MM.1S (cell line): ENCODE measurements around the gene SUPT3H.

Source experiments
- DNase-seq: peaks from one replicate; pipeline ENCODE4 v3.0.0-alpha.2; 2015
- H2AFZ ChIP-seq: fragments of 300-600 bp; sonication (generic); 2 replicates; pipeline ENCODE4 v1.6.0; 2016; ENCODE audit warnings: antibody characterized with exemption, low read length
- H3F3A ChIP-seq: fragments of 300-600 bp; sonication (generic); 2 replicates; pipeline ENCODE4 v1.6.1; 2016; ENCODE audit warnings: mild to moderate bottlenecking, antibody characterized with exemption, low read length, moderate library complexity, mixed read lengths; ENCODE audit not compliant: insufficient read depth
- H3K27ac ChIP-seq: fragments of 300-600 bp; sonication (generic); 2 replicates; pipeline ENCODE4 v1.5.1; 2016; ENCODE audit warnings: mild to moderate bottlenecking, low read length
- H3K27me3 ChIP-seq: fragments of 300-600 bp; sonication (generic); replicated peaks from 2 replicates; pipeline ENCODE4 v1.6.0; 2016; ENCODE audit warnings: low read length; ENCODE audit not compliant: insufficient read depth
- H3K36me3 ChIP-seq: fragments of 300-600 bp; sonication (generic); replicated peaks from 2 replicates; pipeline ENCODE4 v1.6.1; 2016; ENCODE audit warnings: mild to moderate bottlenecking, low read length, mixed read lengths; ENCODE audit not compliant: insufficient read depth
- H3K4me1 ChIP-seq: fragments of 300-600 bp; sonication (generic); 2 replicates; pipeline ENCODE4 v1.6.1; 2016; ENCODE audit warnings: low read length, mixed read lengths
- H3K4me2 ChIP-seq: fragments of 300-600 bp; sonication (generic); 2 replicates; pipeline ENCODE4 v1.6.0; 2016; ENCODE audit warnings: low read depth, low read length
- H3K4me3 ChIP-seq: fragments of 300-600 bp; sonication (generic); 2 replicates; pipeline ENCODE4 v1.5.1; 2016; ENCODE audit warnings: low read length, mixed read lengths
- H3K79me2 ChIP-seq: fragments of 300-600 bp; sonication (generic); 2 replicates; pipeline ENCODE4 v1.6.1; 2016; ENCODE audit warnings: mixed run types, low read length, mixed read lengths
- H3K9ac ChIP-seq: fragments of 300-600 bp; sonication (generic); 2 replicates; pipeline ENCODE4 v1.6.1; 2016; ENCODE audit warnings: low read length, mixed read lengths
- H3K9me2 ChIP-seq: fragments of 300-600 bp; sonication (generic); replicated peaks from 2 replicates; pipeline ENCODE4 v1.6.1; 2016; ENCODE audit warnings: mild to moderate bottlenecking, low read length, mixed read lengths; ENCODE audit not compliant: insufficient read depth
- H3K9me3 ChIP-seq: fragments of 300-600 bp; sonication (generic); replicated peaks from 2 replicates; pipeline ENCODE4 v1.6.1; 2016; ENCODE audit warnings: mild to moderate bottlenecking, low read length, mixed read lengths; ENCODE audit not compliant: insufficient read depth
- H4K20me1 ChIP-seq: fragments of 300-600 bp; sonication (generic); 2 replicates; pipeline ENCODE4 v1.6.1; 2016; ENCODE audit warnings: mild to moderate bottlenecking, low read length, moderate library complexity, mixed read lengths; ENCODE audit not compliant: insufficient read depth
- EZH2 ChIP-seq: fragments of 300-600 bp; sonication (generic); optimal IDR thresholded peaks from 2 replicates; pipeline ENCODE3; 2017; ENCODE audit warnings: low read depth, mild to moderate bottlenecking, antibody characterized with exemption, low read length, mixed read lengths
- EZH2phosphoT487 ChIP-seq: fragments of 300-600 bp; sonication (generic); IDR thresholded peaks from 2 replicates; pipeline ENCODE4 v1.6.1; 2018; ENCODE audit warnings: antibody characterized with exemption, low read length
- TF ChIP-seq, protein P1 (sequence below): fragments of 300-600 bp; sonication (generic); IDR thresholded peaks from 2 replicates; pipeline ENCODE4 v1.5.1; 2016; ENCODE audit warnings: antibody characterized with exemption, low read length, mixed read lengths

The SUPT3H gene

DNA sequence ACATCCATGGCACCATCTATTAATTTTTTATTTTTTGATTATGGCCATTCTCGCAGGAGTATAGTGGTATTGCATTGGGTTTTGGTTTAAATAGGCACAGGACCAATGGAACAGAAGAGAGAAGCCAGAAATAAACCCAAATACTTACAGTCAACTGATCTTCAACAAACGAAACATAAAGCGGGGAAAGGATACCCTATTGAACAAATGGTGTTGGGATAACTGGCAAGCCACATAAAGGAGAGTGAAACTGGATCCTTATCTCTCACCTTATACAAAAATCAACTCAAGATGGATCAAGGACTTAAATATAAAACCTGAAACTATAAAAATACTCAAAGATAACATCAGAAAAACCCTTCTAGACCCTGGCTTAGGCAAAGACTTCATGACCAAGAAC, 74.9 kb downstream of the SUPT3H start:
- H3K27me3 ChIP-seq = no peaks in the 10 kb centered on the region

DNA sequence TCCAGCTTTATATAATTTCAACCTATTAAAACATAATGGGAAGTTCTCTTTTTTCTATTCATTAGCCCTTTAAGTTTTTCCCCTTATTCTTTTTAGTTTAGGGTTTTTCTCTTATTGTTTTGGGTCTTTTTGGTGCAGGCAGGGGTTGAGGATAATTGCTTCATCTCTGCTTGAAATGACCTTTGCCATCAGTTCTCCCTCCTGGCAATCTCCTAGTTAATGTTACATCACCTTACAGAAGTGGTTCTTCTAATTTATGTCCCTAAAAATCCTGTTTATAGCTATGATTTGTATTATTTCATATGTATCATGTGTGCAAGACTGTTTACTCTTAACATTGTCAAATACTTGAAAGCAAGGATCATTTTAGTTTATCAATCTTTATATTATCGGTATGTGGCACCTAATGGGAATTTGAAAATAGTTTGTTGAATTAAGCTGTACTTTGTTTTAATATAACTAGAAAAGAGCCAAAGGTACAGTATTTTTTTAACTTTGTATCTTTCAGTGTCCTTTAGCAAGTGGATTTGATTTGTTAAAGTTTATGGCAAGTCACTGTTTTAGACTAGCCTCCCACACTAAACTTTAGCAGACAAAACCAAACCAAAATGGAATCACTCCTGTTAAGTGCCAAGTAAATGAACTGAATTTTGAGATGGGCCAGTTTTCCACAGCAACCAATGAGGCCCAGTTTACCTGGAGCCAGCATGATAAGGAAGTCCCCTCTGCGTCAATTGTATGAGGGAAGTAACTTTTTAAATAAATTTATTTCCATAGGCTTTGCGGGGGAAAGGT, 76.2 kb downstream of the SUPT3H start:
- Histone ChIP-seq H3K4me3 (no peak overlapping the region), H4K20me1 (no peaks in the 10 kb centered on the region), H3K9me3 (no peaks in the 10 kb centered on the region), H3K27me3 (no peaks in the 10 kb centered on the region), H3K9ac (no peak overlapping the region), H3K36me3 (no peaks in the 10 kb centered on the region), H3K9me2 (no peaks in the 10 kb centered on the region), H3K4me2 (no peak overlapping the region), H3K79me2 (no peaks in the 10 kb centered on the region), H3F3A (no peaks in the 10 kb centered on the region), H2AFZ (no peak overlapping the region), H3K27ac (no peak overlapping the region), H3K4me1 (no peaks in the 10 kb centered on the region)
- DNase-seq = no peak
- no peak for TF ChIP-seq EZH2phosphoT487
- TF ChIP-seq, protein P1, sequence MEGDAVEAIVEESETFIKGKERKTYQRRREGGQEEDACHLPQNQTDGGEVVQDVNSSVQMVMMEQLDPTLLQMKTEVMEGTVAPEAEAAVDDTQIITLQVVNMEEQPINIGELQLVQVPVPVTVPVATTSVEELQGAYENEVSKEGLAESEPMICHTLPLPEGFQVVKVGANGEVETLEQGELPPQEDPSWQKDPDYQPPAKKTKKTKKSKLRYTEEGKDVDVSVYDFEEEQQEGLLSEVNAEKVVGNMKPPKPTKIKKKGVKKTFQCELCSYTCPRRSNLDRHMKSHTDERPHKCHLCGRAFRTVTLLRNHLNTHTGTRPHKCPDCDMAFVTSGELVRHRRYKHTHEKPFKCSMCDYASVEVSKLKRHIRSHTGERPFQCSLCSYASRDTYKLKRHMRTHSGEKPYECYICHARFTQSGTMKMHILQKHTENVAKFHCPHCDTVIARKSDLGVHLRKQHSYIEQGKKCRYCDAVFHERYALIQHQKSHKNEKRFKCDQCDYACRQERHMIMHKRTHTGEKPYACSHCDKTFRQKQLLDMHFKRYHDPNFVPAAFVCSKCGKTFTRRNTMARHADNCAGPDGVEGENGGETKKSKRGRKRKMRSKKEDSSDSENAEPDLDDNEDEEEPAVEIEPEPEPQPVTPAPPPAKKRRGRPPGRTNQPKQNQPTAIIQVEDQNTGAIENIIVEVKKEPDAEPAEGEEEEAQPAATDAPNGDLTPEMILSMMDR = no peak
- no peak for TF ChIP-seq EZH2

More for the DNA sequence above, 74.9 kb downstream of the SUPT3H start:
- H3K9ac ChIP-seq = no peak overlapping the region
- H3K4me2 ChIP-seq = no peak overlapping the region
- TF ChIP-seq, protein P1 = no peak
- TF ChIP-seq EZH2 = no peak
- no peaks in the 10 kb centered on the region for H3K79me2 ChIP-seq
- no peaks in the 10 kb centered on the region for H3F3A ChIP-seq
- H3K4me3 ChIP-seq = no peak overlapping the region
- no peaks in the 10 kb centered on the region for H3K9me2 ChIP-seq
- no peaks in the 10 kb centered on the region for H4K20me1 ChIP-seq
- H3K36me3 ChIP-seq = no peaks in the 10 kb centered on the region
- H3K4me1 ChIP-seq = no peaks in the 10 kb centered on the region
- H3K27ac ChIP-seq = no peak overlapping the region
- H3K9me3 ChIP-seq = no peaks in the 10 kb centered on the region
- no peak for DNase-seq
- H2AFZ ChIP-seq = no peak overlapping the region

DNA sequence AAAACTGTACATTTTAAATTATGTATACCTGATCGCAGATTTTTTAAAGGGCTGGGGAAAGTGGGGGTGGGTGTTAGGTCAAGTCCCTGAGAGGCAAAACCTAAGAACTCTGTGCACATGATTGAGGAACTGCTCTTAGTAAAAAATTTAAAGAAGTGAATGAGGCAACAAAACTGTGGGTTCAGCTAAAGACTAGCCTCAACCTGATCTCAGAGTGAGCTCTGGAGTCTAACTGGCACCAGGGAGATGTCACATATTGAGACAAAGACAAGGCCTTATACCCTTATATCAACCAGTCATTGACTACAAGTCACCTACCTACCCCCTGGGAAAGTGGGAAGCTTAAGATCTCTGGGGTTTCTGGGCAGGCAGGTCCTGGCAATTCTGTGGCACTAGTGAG, 77.0 kb downstream of the SUPT3H start:
- no peak overlapping the region for H3K9ac ChIP-seq
- H3K4me2 ChIP-seq = no peak overlapping the region
- no peaks in the 10 kb centered on the region for H3K27me3 ChIP-seq
- no peaks in the 10 kb centered on the region for H4K20me1 ChIP-seq
- DNase-seq = no peak
- H3K27ac ChIP-seq = no peak overlapping the region
- H3K9me2 ChIP-seq = no peaks in the 10 kb centered on the region
- H3K79me2 ChIP-seq = no peaks in the 10 kb centered on the region
- H2AFZ ChIP-seq = no peak overlapping the region
- H3K36me3 ChIP-seq = no peaks in the 10 kb centered on the region
- H3F3A ChIP-seq = no peaks in the 10 kb centered on the region
- H3K4me1 ChIP-seq = no peaks in the 10 kb centered on the region
- no peak overlapping the region for H3K4me3 ChIP-seq
- TF ChIP-seq EZH2 (no peak), EZH2phosphoT487 (no peak)
- TF ChIP-seq, protein P1 = no peak
- no peaks in the 10 kb centered on the region for H3K9me3 ChIP-seq
